ENCODE data around the gene FUCA1. TPM values are rescaled to one million over a fixed set of nuclear protein-coding genes. Genes with fewer than 3 reads are reported as not detected.
A peak's percentile ranks its signal among the peaks of the same experiment; 100 is the strongest.

FUCA1 gene
- total RNA-seq, 2 donors from 2014 or later, result 17.0 to 21.0 TPM

DNA sequence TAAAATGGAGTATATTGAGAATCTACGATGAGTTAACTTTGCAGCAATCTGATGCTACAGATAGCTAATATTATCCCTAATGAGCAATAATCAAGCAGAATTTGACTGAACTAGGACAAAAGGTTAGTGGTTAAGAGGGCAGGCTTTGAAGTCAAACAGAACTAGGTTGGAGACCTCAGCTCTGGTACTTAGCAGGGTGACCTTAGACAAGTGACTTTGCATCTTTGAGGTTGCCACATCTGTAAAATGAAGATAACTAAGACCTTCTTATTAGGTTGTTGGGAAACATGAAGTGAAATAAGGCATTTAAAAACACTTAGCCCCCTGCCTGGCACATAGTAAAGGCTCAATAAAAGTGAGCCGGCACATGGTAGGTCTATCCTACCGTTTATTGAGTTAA is 4.3 kb upstream of the FUCA1 start:
- no peak overlapping the region for H3K27ac ChIP-seq
- TF ChIP-seq, protein P1, sequence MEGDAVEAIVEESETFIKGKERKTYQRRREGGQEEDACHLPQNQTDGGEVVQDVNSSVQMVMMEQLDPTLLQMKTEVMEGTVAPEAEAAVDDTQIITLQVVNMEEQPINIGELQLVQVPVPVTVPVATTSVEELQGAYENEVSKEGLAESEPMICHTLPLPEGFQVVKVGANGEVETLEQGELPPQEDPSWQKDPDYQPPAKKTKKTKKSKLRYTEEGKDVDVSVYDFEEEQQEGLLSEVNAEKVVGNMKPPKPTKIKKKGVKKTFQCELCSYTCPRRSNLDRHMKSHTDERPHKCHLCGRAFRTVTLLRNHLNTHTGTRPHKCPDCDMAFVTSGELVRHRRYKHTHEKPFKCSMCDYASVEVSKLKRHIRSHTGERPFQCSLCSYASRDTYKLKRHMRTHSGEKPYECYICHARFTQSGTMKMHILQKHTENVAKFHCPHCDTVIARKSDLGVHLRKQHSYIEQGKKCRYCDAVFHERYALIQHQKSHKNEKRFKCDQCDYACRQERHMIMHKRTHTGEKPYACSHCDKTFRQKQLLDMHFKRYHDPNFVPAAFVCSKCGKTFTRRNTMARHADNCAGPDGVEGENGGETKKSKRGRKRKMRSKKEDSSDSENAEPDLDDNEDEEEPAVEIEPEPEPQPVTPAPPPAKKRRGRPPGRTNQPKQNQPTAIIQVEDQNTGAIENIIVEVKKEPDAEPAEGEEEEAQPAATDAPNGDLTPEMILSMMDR (IDR thresholded peaks at IDR 0.05), result no peak
- no peak for DNase-seq (ENCODE audit: low spot score)
- no peaks in the 10 kb centered on the region for H3K9me3 ChIP-seq
- no peak overlapping the region for H3K4me3 ChIP-seq
- H3K36me3 ChIP-seq, result no peaks in the 10 kb centered on the region
- H3K27me3 ChIP-seq, result no peaks in the 10 kb centered on the region
- H3K4me1 ChIP-seq, result peaks cover 0 to 13% of the 10 kb centered on the region in 2 donors

DNA sequence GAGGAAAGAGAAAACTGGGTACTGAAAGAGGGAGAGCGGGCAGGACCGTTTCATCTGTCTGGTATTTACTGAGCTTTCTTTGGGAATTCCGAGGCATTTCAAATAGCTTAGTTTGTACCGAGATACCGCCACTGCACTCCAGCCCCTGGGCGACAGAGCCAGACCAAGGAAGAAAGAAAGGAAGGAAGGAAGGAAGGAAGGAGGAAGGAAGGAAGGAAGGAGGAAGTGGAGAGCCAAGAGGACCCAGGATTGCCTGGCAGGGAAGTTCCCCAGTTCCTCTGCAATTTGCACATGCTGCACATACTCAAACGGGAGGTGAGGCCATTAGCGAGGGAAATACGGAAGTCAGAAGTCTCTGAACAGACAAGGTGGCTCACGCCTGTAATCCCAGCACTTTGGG is 961 bp upstream of the FUCA1 start:
- peak overlapping the region; percentile 60 to 95 for H3K4me3 ChIP-seq
- DNase-seq (ENCODE audit: low spot score), result no peak
- peaks cover 0 to 36% of the 10 kb centered on the region in 2 donors for H3K4me1 ChIP-seq
- TF ChIP-seq, protein P1 (IDR thresholded peaks at IDR 0.05), result no peak
- H3K27me3 ChIP-seq, result no peaks in the 10 kb centered on the region
- H3K36me3 ChIP-seq, result peaks cover 10% of the 10 kb centered on the region
- H3K27ac ChIP-seq, result peak overlapping the region; percentile 80 to 88
- no peaks in the 10 kb centered on the region for H3K9me3 ChIP-seq

DNA sequence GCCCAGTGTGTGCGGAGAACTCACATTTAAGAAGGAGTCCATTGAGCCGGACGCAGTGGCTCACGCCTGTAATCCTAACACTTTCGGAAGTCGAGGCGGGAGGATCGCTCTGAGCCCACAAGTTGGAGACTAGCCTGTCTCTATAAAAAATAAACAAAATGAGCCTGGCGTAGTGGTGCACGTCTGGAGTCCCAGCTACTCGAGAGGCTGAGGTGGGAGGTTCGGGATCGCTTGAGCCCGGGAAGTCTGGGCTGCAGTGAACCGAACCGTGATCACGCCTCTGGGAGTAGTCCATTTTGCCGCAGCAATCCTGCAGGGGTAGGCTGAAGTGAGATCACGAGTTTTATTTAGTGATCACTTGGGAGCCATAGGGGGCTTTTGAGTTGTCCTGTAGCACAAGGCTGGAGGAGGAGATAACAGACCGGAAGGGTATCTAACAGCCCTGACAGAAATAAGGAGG is 497 bp upstream of the FUCA1 start:
- H3K9me3 ChIP-seq, result no peaks in the 10 kb centered on the region

DNA sequence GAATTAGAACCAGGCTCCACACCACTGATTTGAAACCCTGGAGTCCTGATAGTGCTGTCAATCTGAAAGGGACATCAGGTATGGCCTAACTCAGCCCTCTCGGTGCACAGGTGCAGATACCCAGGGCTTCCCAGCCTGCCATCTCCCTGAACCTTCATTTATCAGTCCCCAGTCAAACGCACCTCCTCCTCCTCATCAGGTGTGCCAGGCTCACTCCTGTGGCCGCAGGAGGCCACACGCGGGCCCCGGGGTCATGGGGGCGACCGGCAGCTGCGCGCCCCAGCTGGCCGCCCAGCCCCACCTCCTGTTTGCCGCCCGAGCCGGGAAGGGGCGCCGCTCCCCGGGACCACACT is 572 bp downstream of the FUCA1 start:
- H3K4me1 ChIP-seq, result peaks cover 0 to 36% of the 10 kb centered on the region in 2 donors
- H3K4me3 ChIP-seq, result peak overlapping the region; percentile 60 to 95
- no peak for DNase-seq (ENCODE audit: low spot score)
- TF ChIP-seq, protein P1 (IDR thresholded peaks at IDR 0.05), result no peak
- peaks cover 15% of the 10 kb centered on the region for H3K36me3 ChIP-seq
- no peaks in the 10 kb centered on the region for H3K9me3 ChIP-seq
- no peaks in the 10 kb centered on the region for H3K27me3 ChIP-seq
- peak overlapping the region; percentile 80 to 88 for H3K27ac ChIP-seq

More for the DNA sequence above, 497 bp upstream of the FUCA1 start:
- Histone ChIP-seq H3K27ac (peak overlapping the region; percentile 80 to 88), H3K4me1 (peaks cover 0 to 36% of the 10 kb centered on the region in 2 donors), H3K36me3 (peaks cover 10% of the 10 kb centered on the region), H3K27me3 (no peaks in the 10 kb centered on the region), H3K4me3 (peak overlapping the region; percentile 60 to 95)
- TF ChIP-seq, protein P1 (IDR thresholded peaks at IDR 0.05), result peak in 1 of 2 donors; percentile 47
- DNase-seq (ENCODE audit: low spot score), result no peak

DNA sequence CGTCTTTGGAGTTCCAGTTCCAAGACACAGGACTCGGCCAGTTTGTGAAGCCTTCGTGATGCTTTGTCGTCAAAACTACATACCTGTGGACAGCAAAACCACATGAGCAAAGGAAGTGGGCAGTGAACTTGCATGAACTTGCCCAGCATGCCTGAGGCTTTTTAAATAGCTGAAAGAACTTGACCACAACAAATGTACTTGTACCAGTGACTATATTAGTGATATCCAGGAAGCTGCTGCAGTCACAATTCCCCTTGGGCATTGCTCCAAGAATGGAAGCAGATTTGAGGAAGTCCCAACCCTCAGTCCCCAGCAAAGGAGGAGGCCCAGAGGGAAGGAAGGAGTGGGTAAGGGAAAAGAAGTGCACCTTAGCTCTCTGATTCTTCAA is 2.6 kb downstream of the FUCA1 start:
- Histone ChIP-seq H3K27ac (no peak overlapping the region), H3K27me3 (no peaks in the 10 kb centered on the region)
- TF ChIP-seq, protein P1 (IDR thresholded peaks at IDR 0.05), result no peak

More for the DNA sequence above, 2.6 kb downstream of the FUCA1 start:
- Histone ChIP-seq H3K9me3 (no peaks in the 10 kb centered on the region), H3K4me1 (peaks cover 0 to 36% of the 10 kb centered on the region in 2 donors), H3K36me3 (peaks cover 25% of the 10 kb centered on the region), H3K4me3 (no peak overlapping the region)
- no peak for DNase-seq (ENCODE audit: low spot score)
